ENCODE measurements around the gene FOXP1. TPM values are rescaled to one million over a fixed set of nuclear protein-coding genes. Genes with fewer than 3 reads are reported as not detected.

Gene FOXP1
- total and polyA plus RNA-seq, 2 donors: 26.1 to 42.3 TPM

- Histone ChIP-seq H3K9me3 (ENCODE audit: control insufficient read depth in 2 of 2, insufficient read depth in 1 of 2, low read length in 1 of 2) (no peaks in the 10 kb centered on the region), H3K27ac (ENCODE audit: low read depth in 1 of 2, low read length in 1 of 2) (no peak overlapping the region), H3K36me3 (ENCODE audit: control insufficient read depth in 2 of 2, insufficient read depth in 2 of 2, low read length in 1 of 2) (no peaks in the 10 kb centered on the region), H3K4me1 (ENCODE audit: control insufficient read depth in 2 of 2, insufficient read depth in 2 of 2, low read length in 2 of 2) (no peaks in the 10 kb centered on the region), H3K4me3 (ENCODE audit: low read length in 2 of 2) (no peak overlapping the region), H3K27me3 (ENCODE audit: control insufficient read depth in 2 of 2, insufficient read depth in 1 of 2, low read length in 1 of 2) (no peaks in the 10 kb centered on the region)
- 96% methylated on average over 8 of the region's 8 CpGs for WGBS
- DNase-seq (ENCODE audit: low read depth in 6 of 9, low spot score in 9 of 9): no peak
Measured at GRCh38 chr3:71217640-71218222, 365.8 kb downstream of the FOXP1 start.

GRCh38 chr3:71215351-71215750, 368.2 kb downstream of the FOXP1 start:
- no peak overlapping the region for H3K4me3 ChIP-seq (ENCODE audit: low read length in 2 of 2)
- 97% methylated on average over 1 of the region's 1 CpG for WGBS
- H3K9me3 ChIP-seq (ENCODE audit: control insufficient read depth in 2 of 2, insufficient read depth in 1 of 2, low read length in 1 of 2): no peaks in the 10 kb centered on the region
- no peaks in the 10 kb centered on the region for H3K36me3 ChIP-seq (ENCODE audit: control insufficient read depth in 2 of 2, insufficient read depth in 2 of 2, low read length in 1 of 2)
- DNase-seq (ENCODE audit: low read depth in 6 of 9, low spot score in 9 of 9): no peak
- peaks cover 0 to 1% of the 10 kb centered on the region in 2 donors for H3K4me1 ChIP-seq (ENCODE audit: control insufficient read depth in 2 of 2, insufficient read depth in 2 of 2, low read length in 2 of 2)
- no peak overlapping the region for H3K27ac ChIP-seq (ENCODE audit: low read depth in 1 of 2, low read length in 1 of 2)
- H3K27me3 ChIP-seq (ENCODE audit: control insufficient read depth in 2 of 2, insufficient read depth in 1 of 2, low read length in 1 of 2): no peaks in the 10 kb centered on the region

- 98% methylated on average over 1 of the region's 1 CpG for WGBS
- Histone ChIP-seq H3K9me3 (ENCODE audit: control insufficient read depth in 2 of 2, insufficient read depth in 1 of 2, low read length in 1 of 2) (no peaks in the 10 kb centered on the region), H3K36me3 (ENCODE audit: control insufficient read depth in 2 of 2, insufficient read depth in 2 of 2, low read length in 1 of 2) (no peaks in the 10 kb centered on the region)
Measured at GRCh38 chr3:71214797-71215196, 368.7 kb downstream of the FOXP1 start.

GRCh38 chr3:71214016-71214415, 369.5 kb downstream of the FOXP1 start:
- H3K9me3 ChIP-seq (ENCODE audit: control insufficient read depth in 2 of 2, insufficient read depth in 1 of 2, low read length in 1 of 2): no peaks in the 10 kb centered on the region
- WGBS: 89% methylated on average over 4 of the region's 4 CpGs

More at GRCh38 chr3:71214797-71215196, 368.7 kb downstream of the FOXP1 start:
- Histone ChIP-seq H3K4me3 (ENCODE audit: low read length in 2 of 2) (no peak overlapping the region), H3K4me1 (ENCODE audit: control insufficient read depth in 2 of 2, insufficient read depth in 2 of 2, low read length in 2 of 2) (peaks cover 0 to 4% of the 10 kb centered on the region in 2 donors), H3K27ac (ENCODE audit: low read depth in 1 of 2, low read length in 1 of 2) (no peak overlapping the region), H3K27me3 (ENCODE audit: control insufficient read depth in 2 of 2, insufficient read depth in 1 of 2, low read length in 1 of 2) (no peaks in the 10 kb centered on the region)
- DNase-seq (ENCODE audit: low read depth in 6 of 9, low spot score in 9 of 9): no peak

GRCh38 chr3:71211083-71211482, 372.4 kb downstream of the FOXP1 start:
- Histone ChIP-seq H3K4me1 (ENCODE audit: control insufficient read depth in 2 of 2, insufficient read depth in 2 of 2, low read length in 2 of 2) (peaks cover 0 to 4% of the 10 kb centered on the region in 2 donors), H3K9me3 (ENCODE audit: control insufficient read depth in 2 of 2, insufficient read depth in 1 of 2, low read length in 1 of 2) (no peaks in the 10 kb centered on the region), H3K36me3 (ENCODE audit: control insufficient read depth in 2 of 2, insufficient read depth in 2 of 2, low read length in 1 of 2) (no peaks in the 10 kb centered on the region), H3K4me3 (ENCODE audit: low read length in 2 of 2) (no peak overlapping the region), H3K27me3 (ENCODE audit: control insufficient read depth in 2 of 2, insufficient read depth in 1 of 2, low read length in 1 of 2) (no peaks in the 10 kb centered on the region), H3K27ac (ENCODE audit: low read depth in 1 of 2, low read length in 1 of 2) (no peak overlapping the region)
- 95% methylated on average over 4 of the region's 4 CpGs for WGBS
- DNase-seq (ENCODE audit: low read depth in 6 of 9, low spot score in 9 of 9): no peak

More at GRCh38 chr3:71214016-71214415, 369.5 kb downstream of the FOXP1 start:
- Histone ChIP-seq H3K36me3 (ENCODE audit: control insufficient read depth in 2 of 2, insufficient read depth in 2 of 2, low read length in 1 of 2) (no peaks in the 10 kb centered on the region), H3K4me1 (ENCODE audit: control insufficient read depth in 2 of 2, insufficient read depth in 2 of 2, low read length in 2 of 2) (peaks cover 0 to 4% of the 10 kb centered on the region in 2 donors), H3K27ac (ENCODE audit: low read depth in 1 of 2, low read length in 1 of 2) (no peak overlapping the region), H3K4me3 (ENCODE audit: low read length in 2 of 2) (no peak overlapping the region), H3K27me3 (ENCODE audit: control insufficient read depth in 2 of 2, insufficient read depth in 1 of 2, low read length in 1 of 2) (no peaks in the 10 kb centered on the region)
- DNase-seq (ENCODE audit: low read depth in 6 of 9, low spot score in 9 of 9): no peak

GRCh38 chr3:71210257-71211007, 373.1 kb downstream of the FOXP1 start:
- DNase-seq (ENCODE audit: low read depth in 6 of 9, low spot score in 9 of 9): no peak
- WGBS: 94% methylated on average over 4 of the region's 4 CpGs
- H3K27me3 ChIP-seq (ENCODE audit: control insufficient read depth in 2 of 2, insufficient read depth in 1 of 2, low read length in 1 of 2): no peaks in the 10 kb centered on the region
- H3K9me3 ChIP-seq (ENCODE audit: control insufficient read depth in 2 of 2, insufficient read depth in 1 of 2, low read length in 1 of 2): no peaks in the 10 kb centered on the region
- H3K4me1 ChIP-seq (ENCODE audit: control insufficient read depth in 2 of 2, insufficient read depth in 2 of 2, low read length in 2 of 2): peaks cover 0 to 4% of the 10 kb centered on the region in 2 donors
- H3K36me3 ChIP-seq (ENCODE audit: control insufficient read depth in 2 of 2, insufficient read depth in 2 of 2, low read length in 1 of 2): no peaks in the 10 kb centered on the region
- no peak overlapping the region for H3K27ac ChIP-seq (ENCODE audit: low read depth in 1 of 2, low read length in 1 of 2)
- H3K4me3 ChIP-seq (ENCODE audit: low read length in 2 of 2): no peak overlapping the region

GRCh38 chr3:71208211-71209095, 375.1 kb downstream of the FOXP1 start:
- H3K27ac ChIP-seq (ENCODE audit: low read depth in 1 of 2, low read length in 1 of 2): no peak overlapping the region

GRCh38 chr3:71207632-71208031, 375.9 kb downstream of the FOXP1 start:
- no peak for DNase-seq (ENCODE audit: low read depth in 6 of 9, low spot score in 9 of 9)
- no peak overlapping the region for H3K4me3 ChIP-seq (ENCODE audit: low read length in 2 of 2)
- no peaks in the 10 kb centered on the region for H3K36me3 ChIP-seq (ENCODE audit: control insufficient read depth in 2 of 2, insufficient read depth in 2 of 2, low read length in 1 of 2)
- H3K27me3 ChIP-seq (ENCODE audit: control insufficient read depth in 2 of 2, insufficient read depth in 1 of 2, low read length in 1 of 2): no peaks in the 10 kb centered on the region
- 98% methylated on average over 3 of the region's 3 CpGs for WGBS
- H3K27ac ChIP-seq (ENCODE audit: low read depth in 1 of 2, low read length in 1 of 2): no peak overlapping the region
- no peaks in the 10 kb centered on the region for H3K9me3 ChIP-seq (ENCODE audit: control insufficient read depth in 2 of 2, insufficient read depth in 1 of 2, low read length in 1 of 2)
- peaks cover 0 to 4% of the 10 kb centered on the region in 2 donors for H3K4me1 ChIP-seq (ENCODE audit: control insufficient read depth in 2 of 2, insufficient read depth in 2 of 2, low read length in 2 of 2)

More at GRCh38 chr3:71208211-71209095, 375.1 kb downstream of the FOXP1 start:
- Histone ChIP-seq H3K27me3 (ENCODE audit: control insufficient read depth in 2 of 2, insufficient read depth in 1 of 2, low read length in 1 of 2) (no peaks in the 10 kb centered on the region), H3K36me3 (ENCODE audit: control insufficient read depth in 2 of 2, insufficient read depth in 2 of 2, low read length in 1 of 2) (no peaks in the 10 kb centered on the region), H3K4me3 (ENCODE audit: low read length in 2 of 2) (no peak overlapping the region), H3K4me1 (ENCODE audit: control insufficient read depth in 2 of 2, insufficient read depth in 2 of 2, low read length in 2 of 2) (peaks cover 0 to 4% of the 10 kb centered on the region in 2 donors), H3K9me3 (ENCODE audit: control insufficient read depth in 2 of 2, insufficient read depth in 1 of 2, low read length in 1 of 2) (no peaks in the 10 kb centered on the region)
- WGBS: 63% methylated on average over 6 of the region's 6 CpGs
- no peak for DNase-seq (ENCODE audit: low read depth in 6 of 9, low spot score in 9 of 9)
